T-cell (primary cell): ENCODE results near the gene CKLF. TPM values are rescaled to one million over a fixed set of nuclear protein-coding genes. Genes with fewer than 3 reads are reported as not detected.

Experiments used
- ATAC-seq, 4 experiments: fragments of 200-7000 bp in 3 of 4; fragments of 150-1000 bp in 1 of 4; cut with Tn5 transposase; replicated peaks in 1 of 4; 1 replicate in 3 of 4; 2 replicates in 1 of 4; pipeline ENCODE4 v1.10.0; 2021; ENCODE audit warnings: moderate library complexity in 3 of 4, mild to moderate bottlenecking in 2 of 4, moderate number of reproducible peaks in 1 of 4
- CTCF ChIA-PET, 2 donors: fragments of 300-600 bp; sonication (Branson Sonifier 250); formaldehyde crosslinking; loops; one replicate each; lab custom pipeline; 2022; ENCODE audit warnings: antibody characterized with exemption in 2 of 2; lab: Charles Lee
- POLR2A ChIA-PET, 2 donors: fragments of 300-600 bp; sonication (Branson Sonifier 250); formaldehyde crosslinking; loops; one replicate each; lab custom pipeline; 2022; ENCODE audit warnings: antibody characterized with exemption in 2 of 2; lab: Charles Lee
- DNase-seq, 35 experiments: peaks; one replicate each; pipeline versions ENCODE4 v3.0.0 to v3.0.0-alpha.2; 2013 to 2023
- H3K27ac ChIP-seq: one replicate; pipeline ENCODE4 v1.5.1; 2013; ENCODE audit warnings: low read length
- H3K27me3 ChIP-seq, 2 experiments: replicated peaks in 1 of 2; 1 replicate in 1 of 2; 2 replicates in 1 of 2; pipeline versions ENCODE4 v1.6.1 to v1.7.0; 2013; ENCODE audit warnings: low read length in 1 of 2, mixed read lengths in 1 of 2; ENCODE audit not compliant: control insufficient read depth in 2 of 2, insufficient read depth in 2 of 2; ENCODE audit errors: extremely low read depth in 1 of 2
- H3K36me3 ChIP-seq, 2 donors: 1 replicate in 1 of 2; 2 replicates in 1 of 2; pipeline versions ENCODE4 v1.6.1 to v1.7.0; 2013; ENCODE audit warnings: low read length in 1 of 2; ENCODE audit not compliant: control insufficient read depth in 2 of 2, insufficient read depth in 1 of 2; ENCODE audit errors: extremely low read depth in 1 of 2
- H3K4me1 ChIP-seq, 2 experiments: 1 replicate in 1 of 2; 2 replicates in 1 of 2; pipeline versions ENCODE4 v1.6.1 to v1.7.0; 2013; ENCODE audit warnings: low read length in 2 of 2, mixed read lengths in 1 of 2; ENCODE audit not compliant: insufficient read depth in 2 of 2, control insufficient read depth in 1 of 2; ENCODE audit errors: extremely low read depth in 1 of 2
- H3K4me3 ChIP-seq, 2 donors: 1 replicate in 1 of 2; 2 replicates in 1 of 2; pipeline versions ENCODE4 v1.5.1 to v1.7.0; 2013; ENCODE audit warnings: mild to moderate bottlenecking in 2 of 2, low read length in 1 of 2, moderate library complexity in 1 of 2; ENCODE audit not compliant: control insufficient read depth in 1 of 2; ENCODE audit errors: extremely low read depth in 1 of 2
- H3K9me3 ChIP-seq: 2 replicates; pipeline ENCODE4 v1.7.0; 2013
- H3K27ac Mint-ChIP-seq, 2 donors: one replicate each; pipeline ENCODE4 v1.8.0; 2020 to 2021; ENCODE audit warnings: mild to moderate bottlenecking in 2 of 2, mixed read lengths in 2 of 2
- H3K27me3 Mint-ChIP-seq, 2 donors: one replicate each; pipeline ENCODE4 v1.8.0; 2021 to 2022; ENCODE audit warnings: mixed read lengths in 2 of 2
- H3K36me3 Mint-ChIP-seq: one replicate; pipeline ENCODE4 v1.8.0; 2021; ENCODE audit warnings: mixed read lengths
- H3K4me1 Mint-ChIP-seq, 3 donors: one replicate each; pipeline ENCODE4 v1.8.0; 2020 to 2022; ENCODE audit warnings: mixed read lengths in 3 of 3, mild to moderate bottlenecking in 1 of 3
- H3K4me3 Mint-ChIP-seq, 3 donors: one replicate each; pipeline ENCODE4 v1.8.0; 2020 to 2022; ENCODE audit warnings: mild to moderate bottlenecking in 3 of 3, mixed read lengths in 3 of 3, moderate library complexity in 3 of 3
- H3K9me3 Mint-ChIP-seq, 3 donors: one replicate each; pipeline ENCODE4 v1.8.0; 2020 to 2022; ENCODE audit warnings: mixed read lengths in 3 of 3
- WGBS: methylation state at CpG from one replicate; pipeline ENCODE4 v1.1.5; 2013; ENCODE audit warnings: missing lambda C conversion rate; ENCODE audit not compliant: insufficient coverage; 5-methylcytosine and 5-hydroxymethylcytosine counted together
- total RNA-seq, 35 experiments: library from RNA in 6 of 35; stranded (reverse) in 6 of 35; fragments of 120-200 nt in 1 of 35; gene quantifications; one replicate each; pipeline versions ENCODE4 v1.2.1 to v1.2.4 and lab custom pipeline; 2013 to 2026

CKLF gene
- total RNA-seq, 5 donors from 2014 or later (not counting 1 experiment from before 2014, with no cell fraction given): 25.3 to 67.8 (median 58.3) TPM

DNA sequence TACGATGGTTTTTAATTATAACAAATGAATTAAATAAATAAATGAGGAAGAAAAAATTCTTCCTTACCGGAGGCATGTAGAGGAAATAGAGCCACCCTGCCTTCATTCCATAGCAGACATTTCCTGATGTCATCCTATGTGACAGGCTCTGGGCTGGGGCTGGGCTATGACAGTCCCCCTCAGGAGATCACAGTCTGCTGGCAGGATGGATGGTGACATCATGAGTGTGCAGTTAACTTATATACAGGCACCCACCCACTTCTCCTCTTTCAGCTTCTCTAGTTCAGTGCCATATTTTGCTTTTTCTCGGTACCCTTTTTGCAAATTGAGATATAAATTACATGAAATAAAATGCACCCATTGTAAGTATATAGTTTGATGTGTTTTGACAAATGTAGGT is 45.7 kb downstream of the CKLF start:
- Histone ChIP-seq H3K36me3 (no peaks in the 10 kb centered on the region), H3K9me3 (no peaks in the 10 kb centered on the region), H3K4me1 (peaks cover 0 to 9% of the 10 kb centered on the region in 2 experiments), H3K27me3 (no peaks in the 10 kb centered on the region), H3K27ac (no peak overlapping the region), H3K4me3 (no peak overlapping the region)
- POLR2A ChIA-PET: no interaction called here
- ATAC-seq (peak in 3 of 4 experiments; percentile 31 to 61 (median 45)), DNase-seq (no peak)
- H3K27me3 Mint-ChIP-seq: no peaks in the 10 kb centered on the region
- no peaks in the 10 kb centered on the region for H3K36me3 Mint-ChIP-seq
- CTCF ChIA-PET: interaction anchor here in 1 of 2 donors (1.1 to 1.6 kb wide), 4 partner anchors 8 to 36 kb away, joined by 3 to 6 read pairs (median 4); no protein-coding TSS in a partner anchor
- peaks cover 31 to 43% (median 39%) of the 10 kb centered on the region in 3 donors for H3K4me1 Mint-ChIP-seq
- peak overlapping the region; percentile 74 to 82 for H3K27ac Mint-ChIP-seq
- WGBS: no CpG with 5 or more reads among the region's 3 CpGs
- H3K4me3 Mint-ChIP-seq: no peak overlapping the region
- peaks cover 0 to 4% (median 0%) of the 10 kb centered on the region in 3 donors for H3K9me3 Mint-ChIP-seq

DNA sequence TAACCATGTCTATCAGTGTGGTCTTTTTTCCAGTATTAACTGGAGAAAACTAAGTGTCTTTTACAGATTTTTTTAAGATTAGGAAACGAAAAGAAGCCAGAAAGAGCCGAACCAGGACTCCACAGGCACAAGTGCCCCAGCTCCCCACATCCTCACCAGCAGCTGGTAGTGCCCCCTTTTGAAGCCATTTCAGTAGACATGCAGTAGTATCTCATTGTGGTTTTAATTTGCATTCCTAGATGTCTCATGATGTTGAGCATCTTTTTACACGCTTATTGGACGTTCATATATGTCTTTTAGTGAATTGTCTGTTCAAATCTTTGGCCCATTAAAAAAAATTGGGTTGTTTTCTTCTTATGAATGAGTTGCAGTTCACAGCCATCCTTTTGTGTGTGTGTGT is 47.4 kb downstream of the CKLF start:
- POLR2A ChIA-PET: interaction anchor here in 1 of 2 donors (0.6 kb wide), 1 partner anchor 70 kb away, joined by 9 read pairs; no protein-coding TSS in a partner anchor
- no peaks in the 10 kb centered on the region for H3K9me3 ChIP-seq

GRCh38 chr16:66600477-66600876 is 48.1 kb downstream of the CKLF start:
- Mint-ChIP-seq H3K4me1 (peaks cover 37 to 53% (median 45%) of the 10 kb centered on the region in 3 donors), H3K36me3 (no peaks in the 10 kb centered on the region), H3K27me3 (no peaks in the 10 kb centered on the region), H3K4me3 (no peak overlapping the region), H3K27ac (peak overlapping the region; percentile 61 to 69), H3K9me3 (peaks cover 0 to 4% (median 0%) of the 10 kb centered on the region in 3 donors)
- no peak for ATAC-seq
- Histone ChIP-seq H3K36me3 (no peaks in the 10 kb centered on the region), H3K9me3 (no peaks in the 10 kb centered on the region), H3K27me3 (no peaks in the 10 kb centered on the region), H3K4me3 (no peak overlapping the region), H3K4me1 (peaks cover 0 to 23% of the 10 kb centered on the region in 2 experiments), H3K27ac (no peak overlapping the region)
- no peak for DNase-seq
- ChIA-PET POLR2A (interaction anchor here (0.5 to 0.6 kb wide), 2 partner anchors 69 to 1683 kb away, joined by 3 to 9 read pairs; no protein-coding TSS in a partner anchor), CTCF (interaction anchor here in 1 of 2 donors (0.6 kb wide), 1 partner anchor 8 kb away, joined by 4 read pairs; no protein-coding TSS in a partner anchor)
- WGBS: 93% methylated on average over 1 of the region's 1 CpG

More for the DNA sequence above, 47.4 kb downstream of the CKLF start:
- ATAC-seq: no peak
- Histone ChIP-seq H3K27me3 (no peaks in the 10 kb centered on the region), H3K4me1 (peaks cover 0 to 21% of the 10 kb centered on the region in 2 experiments), H3K36me3 (no peaks in the 10 kb centered on the region), H3K4me3 (no peak overlapping the region), H3K27ac (no peak overlapping the region)
- peak in 4 of 35 experiments; percentile 16 to 39 (median 31) for DNase-seq
- Mint-ChIP-seq H3K4me1 (peaks cover 37 to 53% (median 45%) of the 10 kb centered on the region in 3 donors), H3K9me3 (peaks cover 0 to 4% (median 0%) of the 10 kb centered on the region in 3 donors), H3K4me3 (peak overlapping the region in 1 of 3 donors; percentile 25), H3K36me3 (no peaks in the 10 kb centered on the region), H3K27ac (peak overlapping the region; percentile 61 to 83), H3K27me3 (no peaks in the 10 kb centered on the region)
- WGBS: 83% methylated on average over 2 of the region's 4 CpGs
- CTCF ChIA-PET: interaction anchor here (0.6 to 1.6 kb wide), 3 partner anchors 9 to 36 kb away, joined by 3 to 6 read pairs (median 5); no protein-coding TSS in a partner anchor

GRCh38 chr16:66601471-66601870 is 49.1 kb downstream of the CKLF start:
- CTCF ChIA-PET: interaction anchor here in 1 of 2 donors (0.7 kb wide), 1 partner anchor 39 kb away, joined by 7 read pairs; no protein-coding TSS in a partner anchor
- ATAC-seq (no peak), DNase-seq (no peak)
- Histone ChIP-seq H3K4me1 (peaks cover 5 to 33% of the 10 kb centered on the region in 2 experiments), H3K27me3 (no peaks in the 10 kb centered on the region), H3K27ac (no peak overlapping the region), H3K9me3 (no peaks in the 10 kb centered on the region), H3K4me3 (no peak overlapping the region), H3K36me3 (no peaks in the 10 kb centered on the region)
- Mint-ChIP-seq H3K36me3 (no peaks in the 10 kb centered on the region), H3K27ac (no peak overlapping the region), H3K9me3 (peaks cover 0 to 4% (median 0%) of the 10 kb centered on the region in 3 donors), H3K27me3 (no peaks in the 10 kb centered on the region), H3K4me3 (no peak overlapping the region), H3K4me1 (peaks cover 44 to 63% (median 52%) of the 10 kb centered on the region in 3 donors)
- POLR2A ChIA-PET: no interaction called here
- 89% methylated on average over 5 of the region's 5 CpGs for WGBS

GRCh38 chr16:66603537-66604375 is 51.4 kb downstream of the CKLF start:
- WGBS: under 1% methylated on average over 25 of the region's 32 CpGs

More at GRCh38 chr16:66603537-66604375, 51.4 kb downstream of the CKLF start:
- Histone ChIP-seq H3K9me3 (no peaks in the 10 kb centered on the region), H3K27ac (peak overlapping the region; percentile 58), H3K4me3 (peak overlapping the region; percentile 72 to 87), H3K36me3 (peaks cover 0 to 2% of the 10 kb centered on the region in 2 donors), H3K4me1 (peaks cover 9 to 51% of the 10 kb centered on the region in 2 experiments), H3K27me3 (no peaks in the 10 kb centered on the region)
- Mint-ChIP-seq H3K4me1 (peaks cover 47 to 67% (median 52%) of the 10 kb centered on the region in 3 donors), H3K4me3 (peak overlapping the region; percentile 86 to 96 (median 90)), H3K9me3 (peaks cover 0 to 4% (median 0%) of the 10 kb centered on the region in 3 donors), H3K27me3 (no peaks in the 10 kb centered on the region), H3K36me3 (peaks cover 3% of the 10 kb centered on the region), H3K27ac (peak overlapping the region; percentile 90 to 94)
- POLR2A ChIA-PET: no interaction called here
- ATAC-seq (peak; percentile 70 to 74 (median 72)), DNase-seq (peak; percentile 62 to 88 (median 76))
- CTCF ChIA-PET: interaction anchor here (0.5 to 2.5 kb wide), 6 partner anchors 14 to 227 kb away, joined by 3 to 17 read pairs (median 4); partner anchors contain the start of gene NAE1 (in 1 of the 2)
